ENCODE data around the gene DNAJC13.

GRCh38 chr3:132549169-132549568 is 131.9 kb downstream of the DNAJC13 start:
- no peak for TF ChIP-seq POLR2AphosphoS5 (IDR thresholded peaks at IDR 0.05; ENCODE audit: low read depth, low read length)
- no peak for TF ChIP-seq TAF1 (IDR thresholded peaks at IDR 0.05; ENCODE audit: borderline replicate concordance, insufficient read depth, low read length)
- no peak for TF ChIP-seq REST (IDR thresholded peaks at IDR 0.05; ENCODE audit: insufficient read depth in 1 of 2, low read depth in 2 of 2, low read length in 2 of 2)
- no peak for TF ChIP-seq FOXP2 (optimal IDR thresholded peaks at IDR 0.05; ENCODE audit: borderline replicate concordance, extremely low read depth, extremely low read length, insufficient read depth)

Measured in PFSK-1 (cell line).